ENCODE data around the gene SYNE2. TPM values are rescaled to one million over a fixed set of nuclear protein-coding genes. Genes with fewer than 3 reads are reported as not detected.

The SYNE2 gene
- total RNA-seq, 1 experiment from 2014 or later: 71.1 TPM

- TF ChIP-seq PRDM15 (CRISPR knock-in tag; IDR thresholded peaks at IDR 0.05): no peak
- no peak for TF ChIP-seq ZNF121 (CRISPR knock-in tag; IDR thresholded peaks at IDR 0.05)
These were observed 119.6 kb downstream of the SYNE2 start (continued) for GRCh38 chr14:63972323-63972932.

- no peaks in the 10 kb centered on the region for H3K9me3 Mint-ChIP-seq
- no peak for TF ChIP-seq CBFB (CRISPR knock-in tag; IDR thresholded peaks at IDR 0.05; ENCODE audit: low read depth)
- TF ChIP-seq CREB1 (CRISPR knock-in tag; IDR thresholded peaks at IDR 0.05): no peak
- TF ChIP-seq NR3C1 (CRISPR knock-in tag; conservative IDR thresholded peaks at IDR 0.05; ENCODE audit: low read depth): no peak
- no peak for TF ChIP-seq ZNF263 (CRISPR knock-in tag; IDR thresholded peaks at IDR 0.05; ENCODE audit: low read depth)
- no peak for TF ChIP-seq SOX15 (CRISPR knock-in tag; IDR thresholded peaks at IDR 0.05)
- no peak for TF ChIP-seq AFF4 (CRISPR knock-in tag; IDR thresholded peaks at IDR 0.05; ENCODE audit: borderline replicate concordance)
- POLR2A ChIA-PET: no interaction called here
These were observed 121.4 kb downstream of the SYNE2 start for GRCh38 chr14:63974176-63974575.

GRCh38 chr14:63981569-63981968, 128.8 kb downstream of the SYNE2 start:
- Mint-ChIP-seq H3K4me1 (no peaks in the 10 kb centered on the region), H3K36me3 (peaks cover 24% of the 10 kb centered on the region), H3K27me3 (ENCODE audit: low read depth) (no peaks in the 10 kb centered on the region), H3K9me3 (no peaks in the 10 kb centered on the region), H3K27ac (no peak overlapping the region), H3K4me3 (no peak overlapping the region)
- ChIA-PET POLR2A (no interaction called here), CTCF (no interaction called here)
- DNase-seq (ENCODE audit: low spot score) (no peak), ATAC-seq (no peak)
- TF ChIP-seq, protein P1, sequence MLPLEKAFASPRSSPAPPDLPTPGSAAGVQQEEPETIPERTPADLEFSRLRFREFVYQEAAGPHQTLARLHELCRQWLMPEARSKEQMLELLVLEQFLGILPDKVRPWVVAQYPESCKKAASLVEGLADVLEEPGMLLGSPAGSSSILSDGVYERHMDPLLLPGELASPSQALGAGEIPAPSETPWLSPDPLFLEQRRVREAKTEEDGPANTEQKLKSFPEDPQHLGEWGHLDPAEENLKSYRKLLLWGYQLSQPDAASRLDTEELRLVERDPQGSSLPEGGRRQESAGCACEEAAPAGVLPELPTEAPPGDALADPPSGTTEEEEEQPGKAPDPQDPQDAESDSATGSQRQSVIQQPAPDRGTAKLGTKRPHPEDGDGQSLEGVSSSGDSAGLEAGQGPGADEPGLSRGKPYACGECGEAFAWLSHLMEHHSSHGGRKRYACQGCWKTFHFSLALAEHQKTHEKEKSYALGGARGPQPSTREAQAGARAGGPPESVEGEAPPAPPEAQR (CRISPR knock-in tag; IDR thresholded peaks at IDR 0.05): no peak
- no peak for TF ChIP-seq ZNF263 (CRISPR knock-in tag; IDR thresholded peaks at IDR 0.05; ENCODE audit: low read depth)
- no peak for TF ChIP-seq NR1H2 (CRISPR knock-in tag; IDR thresholded peaks at IDR 0.05)
- no peak for TF ChIP-seq TEAD4 (CRISPR knock-in tag; IDR thresholded peaks at IDR 0.05)
- TF ChIP-seq ZNF396 (CRISPR knock-in tag; IDR thresholded peaks at IDR 0.05; ENCODE audit: borderline replicate concordance): no peak
- TF ChIP-seq, protein P2, sequence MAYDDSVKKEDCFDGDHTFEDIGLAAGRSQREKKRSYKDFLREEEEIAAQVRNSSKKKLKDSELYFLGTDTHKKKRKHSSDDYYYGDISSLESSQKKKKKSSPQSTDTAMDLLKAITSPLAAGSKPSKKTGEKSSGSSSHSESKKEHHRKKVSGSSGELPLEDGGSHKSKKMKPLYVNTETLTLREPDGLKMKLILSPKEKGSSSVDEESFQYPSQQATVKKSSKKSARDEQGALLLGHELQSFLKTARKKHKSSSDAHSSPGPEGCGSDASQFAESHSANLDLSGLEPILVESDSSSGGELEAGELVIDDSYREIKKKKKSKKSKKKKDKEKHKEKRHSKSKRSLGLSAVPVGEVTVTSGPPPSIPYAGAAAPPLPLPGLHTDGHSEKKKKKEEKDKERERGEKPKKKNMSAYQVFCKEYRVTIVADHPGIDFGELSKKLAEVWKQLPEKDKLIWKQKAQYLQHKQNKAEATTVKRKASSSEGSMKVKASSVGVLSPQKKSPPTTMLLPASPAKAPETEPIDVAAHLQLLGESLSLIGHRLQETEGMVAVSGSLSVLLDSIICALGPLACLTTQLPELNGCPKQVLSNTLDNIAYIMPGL (CRISPR knock-in tag; IDR thresholded peaks at IDR 0.05): no peak
- no peak for TF ChIP-seq OVOL2 (CRISPR knock-in tag; IDR thresholded peaks at IDR 0.05; ENCODE audit: borderline replicate concordance)
- TF ChIP-seq ZNF317 (CRISPR knock-in tag; IDR thresholded peaks at IDR 0.05; ENCODE audit: borderline replicate concordance, low read depth): no peak
- TF ChIP-seq, protein P3, sequence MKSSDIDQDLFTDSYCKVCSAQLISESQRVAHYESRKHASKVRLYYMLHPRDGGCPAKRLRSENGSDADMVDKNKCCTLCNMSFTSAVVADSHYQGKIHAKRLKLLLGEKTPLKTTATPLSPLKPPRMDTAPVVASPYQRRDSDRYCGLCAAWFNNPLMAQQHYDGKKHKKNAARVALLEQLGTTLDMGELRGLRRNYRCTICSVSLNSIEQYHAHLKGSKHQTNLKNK (CRISPR knock-in tag; IDR thresholded peaks at IDR 0.05): no peak
- no peak for TF ChIP-seq E2F4 (CRISPR knock-in tag; IDR thresholded peaks at IDR 0.05; ENCODE audit: borderline replicate concordance, low read depth)
- TF ChIP-seq ZNF425 (CRISPR knock-in tag; conservative IDR thresholded peaks at IDR 0.05): no peak

More at GRCh38 chr14:63974176-63974575, 121.4 kb downstream of the SYNE2 start:
- ATAC-seq (no peak), DNase-seq (ENCODE audit: low spot score) (no peak)
- Mint-ChIP-seq H3K27me3 (ENCODE audit: low read depth) (no peaks in the 10 kb centered on the region), H3K4me1 (no peaks in the 10 kb centered on the region), H3K36me3 (peaks cover 20% of the 10 kb centered on the region), H3K4me3 (no peak overlapping the region), H3K27ac (no peak overlapping the region)
- CTCF ChIA-PET: no interaction called here
